ENCODE results near the gene B3GALNT2. TPM values are rescaled to one million over a fixed set of nuclear protein-coding genes. Genes with fewer than 3 reads are reported as not detected.

The B3GALNT2 gene
- total and polyA plus RNA-seq, 2 of the 4 experiments (the other 2 are of a cell fraction) = 11.0 to 32.8 TPM

DNA sequence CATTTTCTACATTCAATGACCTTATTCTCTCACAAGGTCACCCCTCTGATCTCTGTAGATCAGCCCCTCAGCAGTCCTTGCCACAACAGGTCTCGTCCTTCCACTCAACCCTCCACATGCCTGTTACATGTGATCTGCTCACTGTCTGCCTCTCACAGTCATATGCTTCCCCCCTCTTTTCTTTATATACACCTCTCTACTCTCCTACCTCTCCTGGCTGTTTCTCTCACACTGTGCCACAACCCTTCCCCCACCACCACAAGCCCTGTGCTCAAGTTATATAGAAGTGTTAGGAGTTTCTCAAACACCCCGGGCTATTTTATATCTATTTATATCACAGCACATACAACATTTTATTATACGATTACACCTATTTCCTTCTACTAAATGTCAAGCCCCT is 12.6 kb downstream of the B3GALNT2 start:
- no peaks in the 10 kb centered on the region for H3K9me3 ChIP-seq (ENCODE audit: control insufficient read depth, insufficient read depth, low read length)
- no peak overlapping the region for H2AK5ac ChIP-seq (ENCODE audit: low read depth, low read length)
- no peak overlapping the region for H3K14ac ChIP-seq (replicated peaks; ENCODE audit: low read depth, low read length)
- no peak overlapping the region for H3K9ac ChIP-seq (ENCODE audit: low read depth, low read length)
- H3K4me2 ChIP-seq (ENCODE audit: low read depth, low read length) = no peak overlapping the region
- no peaks in the 10 kb centered on the region for H3K27me3 ChIP-seq (ENCODE audit: control insufficient read depth, insufficient read depth, low read length)
- no peak overlapping the region for H4K8ac ChIP-seq (ENCODE audit: low read depth in 2 of 2, low read length in 2 of 2)
- dilution Hi-C loops (cut with HindIII; ENCODE audit: low sequenced_read_pairs, unreplicated experiment) (no loop called here), in situ Hi-C loops (cut with MboI; ENCODE audit: low sequenced_read_pairs) (no loop called here), intact Hi-C loops (cut with micrococcal nuclease) (loop anchor here (5.0 kb wide), 1 partner anchor 561 kb away; no protein-coding TSS in a partner anchor)
- TF ChIP-seq FOS (IDR thresholded peaks at IDR 0.05; ENCODE audit: low read depth, low read length) (no peak), RCOR1 (IDR thresholded peaks at IDR 0.05; ENCODE audit: insufficient replicate concordance, low read length) (no peak), NFE2L2 (IDR thresholded peaks at IDR 0.05; ENCODE audit: low read depth, low read length) (no peak), BHLHE40 (IDR thresholded peaks at IDR 0.05; ENCODE audit: low read depth, low read length) (no peak), CEBPB (IDR thresholded peaks at IDR 0.05; ENCODE audit: low read depth, low read length) (no peak), SMC3 (IDR thresholded peaks at IDR 0.05; ENCODE audit: low read depth, low read length) (no peak), POLR2A (IDR thresholded peaks at IDR 0.05; ENCODE audit: low read depth, low read length) (no peak)
- TF ChIP-seq, protein P1, sequence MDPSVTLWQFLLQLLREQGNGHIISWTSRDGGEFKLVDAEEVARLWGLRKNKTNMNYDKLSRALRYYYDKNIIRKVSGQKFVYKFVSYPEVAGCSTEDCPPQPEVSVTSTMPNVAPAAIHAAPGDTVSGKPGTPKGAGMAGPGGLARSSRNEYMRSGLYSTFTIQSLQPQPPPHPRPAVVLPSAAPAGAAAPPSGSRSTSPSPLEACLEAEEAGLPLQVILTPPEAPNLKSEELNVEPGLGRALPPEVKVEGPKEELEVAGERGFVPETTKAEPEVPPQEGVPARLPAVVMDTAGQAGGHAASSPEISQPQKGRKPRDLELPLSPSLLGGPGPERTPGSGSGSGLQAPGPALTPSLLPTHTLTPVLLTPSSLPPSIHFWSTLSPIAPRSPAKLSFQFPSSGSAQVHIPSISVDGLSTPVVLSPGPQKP (IDR thresholded peaks at IDR 0.05; ENCODE audit: borderline replicate concordance, low read depth, low read length) = no peak
- H3K4ac ChIP-seq (ENCODE audit: low read depth, low read length) = no peak overlapping the region
- ATAC-seq (ENCODE audit: low read depth) (no peak), DNase-seq (no peak)
- H3K9me1 ChIP-seq (ENCODE audit: insufficient read depth, low read length) = peaks cover 6% of the 10 kb centered on the region
- no peak overlapping the region for H3K56ac ChIP-seq (ENCODE audit: extremely low read depth, insufficient read depth, low read length)
- H2BK5ac ChIP-seq (ENCODE audit: low read depth, low read length, poor library complexity, severe bottlenecking) = no peak overlapping the region
- H4K91ac ChIP-seq (ENCODE audit: insufficient read depth, low read depth, low read length) = no peak overlapping the region
- no peak overlapping the region for H3K27ac ChIP-seq (ENCODE audit: insufficient read depth, low read length)
- ChIA-PET POLR2A (ENCODE audit: unreplicated experiment) (no interaction called here), CTCF (interaction anchor here (1.5 kb wide), 1 partner anchor 13 kb away, joined by 5 read pairs; the partner anchor contains the start of gene B3GALNT2)
- peaks cover 26% of the 10 kb centered on the region for H3K36me3 ChIP-seq (ENCODE audit: control insufficient read depth, insufficient read depth, low read length)
- no peaks in the 10 kb centered on the region; the same call in 1 of the 2 replicates for H4K20me1 ChIP-seq (ENCODE audit: insufficient read depth, low read length)
- no peaks in the 10 kb centered on the region for H3K4me1 ChIP-seq (ENCODE audit: control insufficient read depth, insufficient read depth, low read length)
- H4K5ac ChIP-seq (ENCODE audit: low read depth, low read length) = no peak overlapping the region
- no TSS peak for BruUV-seq (replicated peaks)
- 83 to 100% methylated on average over 1 of the region's 3 CpGs for WGBS, 2 experiments (ENCODE audit: extremely low coverage in 2 of 2, insufficient read length in 1 of 2)
- H3K18ac ChIP-seq (ENCODE audit: low read depth, low read length) = no peak overlapping the region
- no peak overlapping the region for H3K4me3 ChIP-seq (ENCODE audit: insufficient read depth, low read depth, low read length)
- H3K23ac ChIP-seq (ENCODE audit: low read depth, low read length) = no peak overlapping the region
- H2AFZ ChIP-seq (replicated peaks; ENCODE audit: low read length, poor library complexity) = no peak overlapping the region
- H2BK120ac ChIP-seq (ENCODE audit: low read depth, low read length) = no peak overlapping the region
- H2BK15ac ChIP-seq (ENCODE audit: low read depth, low read length) = no peak overlapping the region
- H2BK20ac ChIP-seq (ENCODE audit: low read depth, low read length) = no peak overlapping the region
- H3K79me1 ChIP-seq (ENCODE audit: low read depth in 1 of 2, low read length in 2 of 2) = peaks cover 11 to 15% of the 10 kb centered on the region in 2 experiments
- no peak overlapping the region for H2AK9ac ChIP-seq (replicated peaks; ENCODE audit: low read depth, low read length, poor library complexity)

Measured in IMR-90 (cell line).